H1 (cell line): ENCODE data around the gene PRICKLE2. TPM values are rescaled to one million over a fixed set of nuclear protein-coding genes. Genes with fewer than 3 reads are reported as not detected.

Source experiments
- CTCF ChIA-PET: fragments of 300-600 bp; sonication (Branson Sonifier 250); formaldehyde crosslinking; loops from one replicate; lab custom pipeline; 2021; ENCODE audit not compliant: partially characterized antibody; lab: Charles Lee
- POLR2A ChIA-PET: fragments of 300-600 bp; sonication (Branson Sonifier 250); formaldehyde crosslinking; loops from one replicate; lab custom pipeline; 2021; ENCODE audit warnings: inconsistent platforms; ENCODE audit not compliant: partially characterized antibody; lab: Charles Lee
- DNase-seq, 2 experiments: peaks; one replicate each; pipeline versions ENCODE4 v3.0.0 to v3.0.0-alpha.2; 2010 to 2022; ENCODE audit warnings: low spot score in 2 of 2, low read depth in 1 of 2, mixed read lengths in 1 of 2
- FAIRE-seq: peaks from 2 replicates; lab custom pipeline; 2011; peaks lifted over from hg19 to GRCh38; lab: Jason Lieb, UNC
- H2AFZ ChIP-seq: 2 replicates; pipeline ENCODE4 v1.8.1; 2012; ENCODE audit warnings: low read length, inconsistent platforms
- H2AK5ac ChIP-seq: 2 replicates; pipeline ENCODE4 v1.6.1; 2013; ENCODE audit warnings: low read depth, low read length
- H2BK120ac ChIP-seq: replicated peaks from 2 replicates; pipeline ENCODE3; 2013; ENCODE audit warnings: low read depth, low read length, inconsistent platforms
- H2BK12ac ChIP-seq: 2 replicates; pipeline ENCODE4 v1.6.1; 2013; ENCODE audit warnings: low read depth, low read length
- H2BK15ac ChIP-seq: 2 replicates; pipeline ENCODE4 v1.6.1; 2013; ENCODE audit warnings: low read length
- H2BK20ac ChIP-seq: 2 replicates; pipeline ENCODE4 v1.6.1; 2013; ENCODE audit warnings: low read length
- H2BK5ac ChIP-seq: 2 replicates; pipeline ENCODE4 v1.6.1; 2013; ENCODE audit warnings: low read depth, low read length
- H3K14ac ChIP-seq: 2 replicates; pipeline ENCODE4 v1.6.1; 2013; ENCODE audit warnings: inconsistent platforms; ENCODE audit not compliant: insufficient read length
- H3K18ac ChIP-seq: 2 replicates; pipeline ENCODE4 v1.6.1; 2013; ENCODE audit warnings: low read length; ENCODE audit errors: extremely low read depth
- H3K23ac ChIP-seq: 2 replicates; pipeline ENCODE4 v1.6.1; 2013; ENCODE audit warnings: inconsistent platforms; ENCODE audit not compliant: insufficient read length
- H3K23me2 ChIP-seq: 2 replicates; pipeline ENCODE4 v1.6.1; 2013; ENCODE audit warnings: low read depth, low read length
- H3K27ac ChIP-seq: 2 replicates; pipeline ENCODE4 v1.6.1; 2011; ENCODE audit warnings: low read depth, low read length, inconsistent platforms
- H3K27me3 ChIP-seq, 4 experiments: replicated peaks in 1 of 4; 1 replicate in 1 of 4; 2 replicates in 3 of 4; pipeline versions ENCODE4 v1.6.1 to v1.8.1; 2011 to 2013; ENCODE audit warnings: low read length in 3 of 4, mild to moderate bottlenecking in 3 of 4, inconsistent platforms in 2 of 4, mixed read lengths in 2 of 4, moderate library complexity in 1 of 4; ENCODE audit not compliant: control insufficient read depth in 3 of 4, insufficient read depth in 3 of 4; ENCODE audit errors: extremely low read depth in 1 of 4
- H3K36me3 ChIP-seq, 4 experiments: 2 replicates each; pipeline versions ENCODE4 v1.6.1 to v1.8.1; 2011 to 2013; ENCODE audit warnings: mild to moderate bottlenecking in 4 of 4, low read length in 3 of 4, moderate library complexity in 2 of 4, control low read depth in 1 of 4, inconsistent platforms in 1 of 4; ENCODE audit not compliant: insufficient read depth in 4 of 4, control insufficient read depth in 2 of 4
- H3K4ac ChIP-seq: replicated peaks from 2 replicates; pipeline ENCODE3; 2013; ENCODE audit warnings: low read length, low read depth, mixed read lengths, inconsistent platforms; ENCODE audit not compliant: insufficient read length
- H3K4me1 ChIP-seq, 4 experiments: replicated peaks in 1 of 4; 1 replicate in 1 of 4; 2 replicates in 3 of 4; pipeline versions ENCODE4 v1.6.1 to v1.8.1; 2011 to 2013; ENCODE audit warnings: low read length in 3 of 4, inconsistent platforms in 2 of 4, mixed read lengths in 1 of 4; ENCODE audit not compliant: insufficient read depth in 4 of 4, control insufficient read depth in 3 of 4
- H3K4me2 ChIP-seq, 2 experiments: 2 replicates each; pipeline versions ENCODE4 v1.6.1 to v1.8.1; 2011 to 2013; ENCODE audit warnings: low read depth in 2 of 2, low read length in 2 of 2, control low read depth in 1 of 2, inconsistent platforms in 1 of 2, mild to moderate bottlenecking in 1 of 2; ENCODE audit not compliant: insufficient read depth in 1 of 2
- H3K4me3 ChIP-seq, 4 experiments: fragments of 200-600, 300-600 bp in 1 of 4; sonication (generic), shearing (Covaris generic), sonication (Bioruptor Twin) in 1 of 4; 2 replicates each; pipeline versions ENCODE4 v1.5.1 to v1.8.1; 2011 to 2016; ENCODE audit warnings: low read length in 4 of 4, low read depth in 3 of 4, control low read depth in 2 of 4, inconsistent platforms in 2 of 4, mild to moderate bottlenecking in 2 of 4, mixed read lengths in 1 of 4, moderate library complexity in 1 of 4; ENCODE audit not compliant: insufficient read depth in 2 of 4; ENCODE audit errors: extremely low read depth in 1 of 4
- H3K56ac ChIP-seq: replicated peaks from 2 replicates; pipeline ENCODE3; 2013; ENCODE audit warnings: low read depth, mild to moderate bottlenecking, mixed read lengths, low read length, inconsistent platforms; ENCODE audit not compliant: insufficient read length
- H3K79me1 ChIP-seq: 2 replicates; pipeline ENCODE4 v1.6.1; 2013; ENCODE audit warnings: low read depth, low read length, control low read depth
- H3K79me2 ChIP-seq, 2 experiments: 2 replicates each; pipeline versions ENCODE4 v1.6.1 to v1.8.1; 2012 to 2013; ENCODE audit warnings: low read length in 2 of 2, mild to moderate bottlenecking in 2 of 2, inconsistent platforms in 1 of 2; ENCODE audit not compliant: insufficient read depth in 2 of 2, control insufficient read depth in 1 of 2
- H3K9ac ChIP-seq, 4 experiments: replicated peaks in 1 of 4; 1 replicate in 1 of 4; 2 replicates in 3 of 4; pipeline versions ENCODE4 v1.6.1 to v1.8.1; 2011 to 2013; ENCODE audit warnings: low read depth in 3 of 4, low read length in 3 of 4, control low read depth in 2 of 4, mild to moderate bottlenecking in 2 of 4, moderate library complexity in 2 of 4, inconsistent platforms in 1 of 4; ENCODE audit errors: extremely low read depth in 1 of 4
- H3K9me3 ChIP-seq, 2 experiments: 2 replicates each; pipeline versions ENCODE4 v1.6.1 to v1.8.1; 2012 to 2013; ENCODE audit warnings: mild to moderate bottlenecking in 2 of 2, moderate library complexity in 2 of 2, control low read depth in 1 of 2, inconsistent platforms in 1 of 2, low read depth in 1 of 2, low read length in 1 of 2, mixed read lengths in 1 of 2; ENCODE audit not compliant: insufficient read depth in 2 of 2
- H4K20me1 ChIP-seq, 2 experiments: replicated peaks in 1 of 2; 2 replicates each; pipeline versions ENCODE3 to v1.8.1; 2011 to 2013; ENCODE audit warnings: inconsistent platforms in 2 of 2, low read length in 2 of 2, mild to moderate bottlenecking in 1 of 2; ENCODE audit not compliant: insufficient read depth in 2 of 2, control insufficient read depth in 1 of 2
- H4K5ac ChIP-seq: 2 replicates; pipeline ENCODE4 v1.6.1; 2013; ENCODE audit warnings: low read length, low read depth, mixed read lengths, inconsistent platforms; ENCODE audit not compliant: insufficient read length
- H4K8ac ChIP-seq: 2 replicates; pipeline ENCODE4 v1.8.0; 2013; ENCODE audit warnings: mild to moderate bottlenecking, moderate library complexity, low read length, inconsistent platforms; ENCODE audit not compliant: insufficient read depth; ENCODE audit errors: extremely low read depth
- H4K91ac ChIP-seq: replicated peaks from 2 replicates; pipeline ENCODE3; 2013; ENCODE audit warnings: low read length, mixed read lengths, inconsistent platforms; ENCODE audit not compliant: insufficient read length
- JUND ChIP-seq: IDR thresholded peaks from 2 replicates; pipeline ENCODE4 v1.6.1; 2011; ENCODE audit warnings: mild to moderate bottlenecking, improper control_type of control experiment, low read length
- RFX5 ChIP-seq: IDR thresholded peaks from 2 replicates; pipeline ENCODE4 v1.6.1; 2011; ENCODE audit warnings: low read depth, low read length, improper control_type of control experiment, borderline replicate concordance
- RNF2 ChIP-seq: fragments of 200-900, 300-1000 bp; sonication (generic); IDR thresholded peaks from 2 replicates; pipeline ENCODE4 v1.7.1; 2016; ENCODE audit warnings: borderline replicate concordance, low read depth, mild to moderate bottlenecking, antibody characterized with exemption, low read length; ENCODE audit not compliant: poor library complexity, severe bottlenecking; ENCODE audit errors: missing control alignments
- TAF7 ChIP-seq: optimal IDR thresholded peaks from 2 replicates; pipeline ENCODE3; 2011; ENCODE audit warnings: low read depth, mild to moderate bottlenecking, inconsistent platforms, low read length, moderate library complexity, borderline replicate concordance
- TBP ChIP-seq: IDR thresholded peaks from 2 replicates; pipeline ENCODE4 v1.6.1; 2011; ENCODE audit warnings: low read depth, low read length, improper control_type of control experiment
- WGBS, 2 experiments: shearing (Covaris generic) in 1 of 2; methylation state at CpG; one replicate each; pipeline versions ENCODE4 v1.1.6 to v1.1.7; 2013 to 2015; ENCODE audit warnings: low lambda C conversion rate in 2 of 2, mixed read lengths in 2 of 2, inconsistent platforms in 1 of 2, low coverage in 1 of 2, missing lambda C conversion rate in 1 of 2; ENCODE audit not compliant: insufficient replicate concordance in 2 of 2, insufficient coverage in 1 of 2, insufficient read length in 1 of 2; ENCODE audit errors: extremely low coverage in 1 of 2, missing lambda C conversion rate in 1 of 2; 5-methylcytosine and 5-hydroxymethylcytosine counted together
- polyA plus RNA-seq, 7 experiments: library from polyadenylated mRNA; depleted of rRNA in 3 of 7; stranded (reverse) in 5 of 7; unstranded in 2 of 7; fragments of >200 nt in 5 of 7; fragments of 200-250 nt in 2 of 7; gene quantifications; 1 replicate in 5 of 7; 2 replicates in 1 of 7; 4 replicates in 1 of 7; pipeline versions ENCODE4 v1.2.1 to v1.2.3, GENCODE V29; 2011 to 2013; ENCODE audit warnings: missing spikeins in 2 of 7, mixed read lengths in 2 of 7
- total RNA-seq: library from RNA; stranded (reverse); fragmentation: NEBNext Ultra II Directional; extraction: Animal tissue kit (Norgen Biotek cat#: 25700); gene quantifications from 2 replicates; pipeline ENCODE4 v1.2.1, GENCODE V29; 2021

PRICKLE2 gene
- total and polyA plus RNA-seq, 2 of the 8 experiments (the other 6 are each of a cell fraction or from before 2014, with no cell fraction given), result 2.9 to 8.0 TPM

DNA sequence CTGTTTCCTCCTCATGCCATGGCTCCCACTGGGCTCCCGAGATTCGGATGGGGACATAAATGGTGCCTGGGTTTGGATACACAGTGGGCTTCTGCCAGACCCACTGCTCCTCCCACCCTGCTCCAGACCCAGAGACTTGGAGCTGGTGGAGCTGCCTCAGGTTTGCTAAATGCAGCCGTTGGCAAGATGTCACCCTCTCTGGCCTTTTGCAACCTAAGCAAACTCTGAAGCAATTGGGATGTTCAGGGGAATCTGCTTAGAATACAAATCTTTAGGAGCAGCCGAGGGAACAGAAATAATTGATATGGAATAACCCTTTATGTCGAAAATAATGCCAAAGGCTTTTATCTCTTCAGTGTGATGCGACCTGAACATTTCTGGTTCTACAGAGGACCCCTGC, 33.4 kb downstream of the PRICKLE2 start:
- Histone ChIP-seq H3K27me3 (no peaks in the 10 kb centered on the region; a peak in 1 of 7 replicates), H3K79me2 (no peaks in the 10 kb centered on the region)
- CTCF ChIA-PET, result interaction anchor here (1.0 kb wide), 1 partner anchor 28 kb away, joined by 3 read pairs; no protein-coding TSS in a partner anchor

More for the DNA sequence above, 33.4 kb downstream of the PRICKLE2 start:
- H4K5ac ChIP-seq, result no peak overlapping the region
- H3K9me3 ChIP-seq, result peaks cover 13 to 14% of the 10 kb centered on the region in 2 experiments
- H3K27ac ChIP-seq, result no peak overlapping the region
- TF ChIP-seq TAF7, result no peak
- no peak for TF ChIP-seq JUND
- TF ChIP-seq TBP, result no peak
- TF ChIP-seq RFX5, result no peak
- TF ChIP-seq RNF2, result no peak
- TF ChIP-seq, all 59 proteins: peak for 0
- POLR2A ChIA-PET, result no interaction called here
- no peak overlapping the region for H3K18ac ChIP-seq
- no peak overlapping the region for H2BK15ac ChIP-seq
- H3K4me3 ChIP-seq, result no peak overlapping the region
- H2BK5ac ChIP-seq, result no peak overlapping the region
- no peak overlapping the region for H3K4ac ChIP-seq
- peaks cover 0 to 9% (median 5%) of the 10 kb centered on the region in 4 experiments; a peak in 4 of 7 replicates for H3K4me1 ChIP-seq
- no peak overlapping the region for H2BK20ac ChIP-seq
- no peak overlapping the region for H3K23ac ChIP-seq
- H2AFZ ChIP-seq, result no peak overlapping the region
- no peak overlapping the region for H4K91ac ChIP-seq
- no peak for FAIRE-seq
- no peak overlapping the region for H3K9ac ChIP-seq
- no peak overlapping the region for H3K4me2 ChIP-seq
- H4K20me1 ChIP-seq, result no peaks in the 10 kb centered on the region
- H2BK12ac ChIP-seq, result no peak overlapping the region
- no peak overlapping the region for H3K56ac ChIP-seq
- no peaks in the 10 kb centered on the region for H3K23me2 ChIP-seq
- DNase-seq, result no peak
- no peak overlapping the region for H2AK5ac ChIP-seq
- H3K79me1 ChIP-seq, result no peaks in the 10 kb centered on the region
- H2BK120ac ChIP-seq, result no peak overlapping the region
- H4K8ac ChIP-seq, result no peak overlapping the region
- 88% methylated on average over 6 of the region's 6 CpGs; no CpG with 5 or more reads in 1 of the 2 experiments for WGBS, 2 experiments
- H3K14ac ChIP-seq, result no peak overlapping the region
- H3K36me3 ChIP-seq, result peaks cover 0 to 8% (median under 1%) of the 10 kb centered on the region in 4 experiments; a peak in 3 of 8 replicates
